ENCODE measurements around the gene ZBTB4. TPM values are rescaled to one million over a fixed set of nuclear protein-coding genes. Genes with fewer than 3 reads are reported as not detected.
"Not testable (repeated sequence)": the region's sequence is repeated elsewhere in the genome, so short reads cannot be mapped to it uniquely, and the experiment has no call there.

Gene ZBTB4
- total RNA-seq, 1 donor from 2014 or later = 13.6 TPM

DNA sequence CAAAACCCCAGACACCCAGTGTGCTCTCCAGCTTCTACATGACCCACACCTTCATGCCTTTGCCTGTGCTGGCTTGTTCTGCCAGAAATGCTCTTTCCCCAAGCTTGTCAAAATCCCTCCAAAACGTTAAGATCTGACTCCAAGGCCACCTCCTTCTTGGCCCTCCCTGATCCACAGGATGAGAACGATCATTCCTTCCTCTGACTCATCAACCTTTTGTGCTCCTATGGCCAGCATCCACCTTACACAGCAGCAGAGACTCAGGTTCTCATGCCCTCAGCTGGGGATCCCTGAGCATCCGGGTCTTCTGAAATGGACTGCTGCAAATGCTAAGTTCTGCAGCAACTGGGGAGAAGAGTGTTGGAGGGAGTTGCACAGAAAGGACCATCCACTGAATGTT lies 2.9 kb downstream of the ZBTB4 start:
- H3K4me1 Mint-ChIP-seq = peaks cover 39% of the 10 kb centered on the region
- no peaks in the 10 kb centered on the region for H3K9me3 Mint-ChIP-seq
- H3K4me3 Mint-ChIP-seq = peak overlapping the region; percentile 94
- H3K36me3 Mint-ChIP-seq (ENCODE audit: low read depth) = no peaks in the 10 kb centered on the region
- peak overlapping the region; percentile 2 for H3K27ac Mint-ChIP-seq (ENCODE audit: unreplicated experiment)
- DNase-seq (ENCODE audit: low read depth, low spot score) = no peak
- H3K27me3 Mint-ChIP-seq (ENCODE audit: low read depth) = no peaks in the 10 kb centered on the region
- TF ChIP-seq, protein P1, sequence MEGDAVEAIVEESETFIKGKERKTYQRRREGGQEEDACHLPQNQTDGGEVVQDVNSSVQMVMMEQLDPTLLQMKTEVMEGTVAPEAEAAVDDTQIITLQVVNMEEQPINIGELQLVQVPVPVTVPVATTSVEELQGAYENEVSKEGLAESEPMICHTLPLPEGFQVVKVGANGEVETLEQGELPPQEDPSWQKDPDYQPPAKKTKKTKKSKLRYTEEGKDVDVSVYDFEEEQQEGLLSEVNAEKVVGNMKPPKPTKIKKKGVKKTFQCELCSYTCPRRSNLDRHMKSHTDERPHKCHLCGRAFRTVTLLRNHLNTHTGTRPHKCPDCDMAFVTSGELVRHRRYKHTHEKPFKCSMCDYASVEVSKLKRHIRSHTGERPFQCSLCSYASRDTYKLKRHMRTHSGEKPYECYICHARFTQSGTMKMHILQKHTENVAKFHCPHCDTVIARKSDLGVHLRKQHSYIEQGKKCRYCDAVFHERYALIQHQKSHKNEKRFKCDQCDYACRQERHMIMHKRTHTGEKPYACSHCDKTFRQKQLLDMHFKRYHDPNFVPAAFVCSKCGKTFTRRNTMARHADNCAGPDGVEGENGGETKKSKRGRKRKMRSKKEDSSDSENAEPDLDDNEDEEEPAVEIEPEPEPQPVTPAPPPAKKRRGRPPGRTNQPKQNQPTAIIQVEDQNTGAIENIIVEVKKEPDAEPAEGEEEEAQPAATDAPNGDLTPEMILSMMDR (conservative IDR thresholded peaks at IDR 0.05) = no peak

DNA sequence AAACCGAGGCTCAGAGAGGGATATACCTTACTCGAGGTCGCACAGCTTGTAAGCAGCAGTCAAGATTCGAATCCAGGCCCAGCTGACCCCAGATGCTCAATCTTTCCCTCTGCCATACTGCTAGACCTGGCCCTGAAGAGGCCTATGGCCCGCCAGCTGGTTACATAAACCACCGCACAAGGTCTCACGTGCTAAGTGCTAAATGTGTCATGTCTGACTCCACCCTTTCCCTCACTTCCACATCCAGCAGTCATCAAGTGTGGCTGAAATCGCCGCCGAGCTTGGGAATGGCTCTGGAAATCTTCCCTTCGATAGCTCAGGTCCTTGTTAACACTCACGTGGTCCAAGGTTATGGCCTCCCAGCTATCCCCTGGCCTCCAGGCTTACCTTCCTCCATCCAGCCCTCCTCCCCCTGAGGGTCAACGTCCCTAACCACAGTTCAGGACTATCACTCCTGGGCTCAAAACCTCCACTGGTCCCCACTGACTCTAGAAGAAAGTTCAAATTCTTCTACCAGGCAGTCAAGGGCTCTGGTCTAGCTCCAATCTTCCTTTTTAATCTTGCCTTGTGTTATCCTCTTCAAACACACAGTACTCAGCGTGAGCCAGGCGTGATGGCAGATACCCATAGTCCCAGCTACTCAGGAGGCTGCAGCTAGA lies 3.5 kb downstream of the ZBTB4 start:
- peak overlapping the region; percentile 2 for H3K27ac Mint-ChIP-seq (ENCODE audit: unreplicated experiment)
- peaks cover 34% of the 10 kb centered on the region for H3K4me1 Mint-ChIP-seq
- no peaks in the 10 kb centered on the region for H3K9me3 Mint-ChIP-seq
- H3K27me3 Mint-ChIP-seq (ENCODE audit: low read depth) = no peaks in the 10 kb centered on the region
- peak overlapping the region; percentile 94 for H3K4me3 Mint-ChIP-seq
- no peaks in the 10 kb centered on the region for H3K36me3 Mint-ChIP-seq (ENCODE audit: low read depth)
- TF ChIP-seq, protein P1 (conservative IDR thresholded peaks at IDR 0.05) = no peak
- DNase-seq (ENCODE audit: low read depth, low spot score) = no peak

DNA sequence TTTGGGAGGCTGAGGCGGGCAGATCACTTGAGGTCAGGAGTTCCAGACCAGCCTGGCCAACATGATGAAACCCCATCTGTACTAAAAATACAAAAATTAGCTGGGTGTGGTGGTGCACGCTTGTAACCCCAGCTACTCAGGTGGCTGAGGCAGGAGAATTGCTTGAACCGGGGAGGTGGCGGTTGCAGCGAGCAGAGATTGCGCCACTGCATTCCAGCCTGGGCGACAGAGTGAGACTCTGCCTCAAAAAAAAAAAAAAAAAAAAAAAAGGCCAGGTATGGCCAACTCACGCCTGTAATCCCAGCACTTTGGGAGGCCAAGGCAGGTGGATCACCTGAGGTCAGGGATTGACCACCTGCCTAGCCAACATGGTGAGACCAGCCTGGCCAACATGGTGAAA lies 4.7 kb downstream of the ZBTB4 start:
- not testable (repeated sequence) for DNase-seq (ENCODE audit: low read depth, low spot score); H3K27ac Mint-ChIP-seq (ENCODE audit: unreplicated experiment)

DNA sequence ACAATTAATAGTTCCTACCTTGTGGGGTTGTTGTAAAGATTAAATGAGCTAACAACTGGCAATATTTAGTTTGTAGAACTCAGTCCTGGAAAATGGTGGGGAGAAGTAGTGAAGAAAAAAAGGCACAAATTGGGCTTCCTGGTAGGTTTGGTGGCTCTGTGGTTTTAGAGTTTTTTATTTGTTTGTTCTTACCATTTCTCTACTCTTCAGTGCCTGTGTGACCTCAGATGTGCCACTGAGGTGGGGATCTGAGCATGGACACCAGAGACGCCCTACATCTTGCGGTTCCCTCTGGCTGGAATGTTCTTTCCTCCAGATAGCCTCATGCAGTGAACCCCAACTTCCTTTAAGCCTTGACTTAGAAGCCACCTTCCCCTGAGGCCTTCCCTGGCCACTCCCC lies 7.7 kb downstream of the ZBTB4 start:
- no peaks in the 10 kb centered on the region for H3K27me3 Mint-ChIP-seq (ENCODE audit: low read depth)
- no peaks in the 10 kb centered on the region for H3K36me3 Mint-ChIP-seq (ENCODE audit: low read depth)
- peaks cover 21% of the 10 kb centered on the region for H3K4me1 Mint-ChIP-seq
- H3K27ac Mint-ChIP-seq (ENCODE audit: unreplicated experiment) = peak overlapping the region; percentile 75
- H3K4me3 Mint-ChIP-seq = no peak overlapping the region
- TF ChIP-seq, protein P1 (conservative IDR thresholded peaks at IDR 0.05) = no peak
- DNase-seq (ENCODE audit: low read depth, low spot score) = no peak
- no peaks in the 10 kb centered on the region for H3K9me3 Mint-ChIP-seq

More for the DNA sequence above, 4.7 kb downstream of the ZBTB4 start:
- not testable (repeated sequence) for H3K4me3 Mint-ChIP-seq; H3K36me3 Mint-ChIP-seq (ENCODE audit: low read depth); H3K9me3 Mint-ChIP-seq; H3K27me3 Mint-ChIP-seq (ENCODE audit: low read depth)
- peaks cover 24% of the 10 kb centered on the region for H3K4me1 Mint-ChIP-seq

DNA sequence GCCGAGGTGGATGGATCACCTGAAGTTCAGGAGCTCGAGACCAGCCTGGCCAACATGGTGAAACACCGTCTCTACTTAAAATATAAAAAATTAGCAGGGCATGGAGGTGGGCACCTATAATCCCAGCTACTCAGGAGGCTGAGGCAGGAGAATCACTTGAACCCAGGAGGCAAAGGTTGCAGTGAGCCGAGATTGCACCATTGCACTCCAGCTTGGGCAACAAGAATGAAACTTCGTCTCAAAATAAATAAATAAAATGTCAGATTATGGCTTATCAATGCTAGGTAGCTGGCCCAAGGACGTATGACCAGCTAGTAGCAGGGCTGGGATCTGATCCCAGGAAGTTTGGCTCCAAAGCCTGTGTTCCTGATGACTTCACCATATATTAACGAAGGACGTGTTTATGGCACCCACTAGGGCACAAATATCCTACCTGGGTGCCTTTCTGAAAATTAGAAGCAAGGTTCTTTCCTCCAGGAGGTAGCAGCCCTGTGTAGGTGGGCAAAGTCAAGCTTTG lies 8.9 kb downstream of the ZBTB4 start:
- not testable (repeated sequence) for H3K9me3 Mint-ChIP-seq; H3K4me3 Mint-ChIP-seq; DNase-seq (ENCODE audit: low read depth, low spot score); H3K27ac Mint-ChIP-seq (ENCODE audit: unreplicated experiment); H3K36me3 Mint-ChIP-seq (ENCODE audit: low read depth); H3K27me3 Mint-ChIP-seq (ENCODE audit: low read depth)
- peaks cover 14% of the 10 kb centered on the region for H3K4me1 Mint-ChIP-seq

DNA sequence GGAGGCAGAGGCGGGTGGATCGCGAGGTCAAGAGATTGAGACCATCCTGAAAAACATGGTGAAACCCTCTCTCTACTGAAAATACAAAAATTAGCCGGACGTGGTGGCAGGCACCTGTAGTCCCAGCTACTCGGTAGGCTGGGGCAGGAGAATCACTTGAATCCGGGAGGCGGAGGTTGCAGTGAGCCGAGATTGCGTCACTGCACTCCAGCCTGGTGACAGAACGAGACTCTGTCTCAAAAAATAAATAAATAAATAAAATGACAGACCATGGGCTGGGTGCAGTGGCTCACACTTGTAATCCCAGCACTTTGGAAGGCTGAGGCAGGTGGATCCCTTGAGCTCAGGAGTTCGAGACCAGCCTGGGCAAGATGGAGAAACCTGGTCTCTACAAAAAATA lies 9.6 kb downstream of the ZBTB4 start:
- H3K27ac Mint-ChIP-seq (ENCODE audit: unreplicated experiment); H3K27me3 Mint-ChIP-seq (ENCODE audit: low read depth); H3K36me3 Mint-ChIP-seq (ENCODE audit: low read depth); H3K4me3 Mint-ChIP-seq; H3K9me3 Mint-ChIP-seq; DNase-seq (ENCODE audit: low read depth, low spot score): not testable (repeated sequence)
- H3K4me1 Mint-ChIP-seq = peaks cover 14% of the 10 kb centered on the region

DNA sequence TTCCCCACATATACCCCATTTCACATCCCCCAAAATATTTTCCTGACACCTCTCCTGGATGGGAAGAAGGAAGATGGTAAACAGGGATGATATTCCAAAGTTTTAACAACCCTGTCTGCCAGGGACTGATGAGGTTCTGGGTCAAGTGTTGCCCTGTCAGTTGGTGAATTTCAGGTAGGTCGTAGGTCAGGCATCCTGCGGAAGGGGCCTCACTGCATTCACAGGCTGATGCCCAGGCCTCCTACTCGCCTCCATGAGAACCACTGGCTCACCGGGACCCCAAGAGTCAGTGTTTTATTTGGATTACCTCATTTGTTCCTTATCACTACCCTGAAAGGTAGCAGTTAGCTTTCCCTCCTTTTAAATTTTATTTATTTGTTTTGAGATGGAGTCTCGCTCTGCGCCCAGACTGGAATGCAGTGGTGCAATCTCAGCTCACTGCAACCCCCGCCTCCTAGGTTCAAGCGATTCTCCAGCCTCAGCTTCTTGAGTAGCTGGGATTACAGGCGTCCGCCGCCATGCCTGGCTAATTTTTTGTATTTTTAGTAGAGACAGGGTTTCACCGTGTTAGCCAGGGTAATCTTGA lies 10.5 kb downstream of the ZBTB4 start:
- no peak for DNase-seq (ENCODE audit: low read depth, low spot score)
- no peaks in the 10 kb centered on the region for H3K27me3 Mint-ChIP-seq (ENCODE audit: low read depth)
- no peak overlapping the region for H3K4me3 Mint-ChIP-seq
- peaks cover 14% of the 10 kb centered on the region for H3K4me1 Mint-ChIP-seq
- no peaks in the 10 kb centered on the region for H3K9me3 Mint-ChIP-seq
- H3K27ac Mint-ChIP-seq (ENCODE audit: unreplicated experiment) = no peak overlapping the region
- TF ChIP-seq, protein P1 (conservative IDR thresholded peaks at IDR 0.05) = no peak
- H3K36me3 Mint-ChIP-seq (ENCODE audit: low read depth) = no peaks in the 10 kb centered on the region

All from neural crest cell (in vitro differentiated cells).